HL-60 (cell line): ENCODE results near the gene LRP1B.

ENCODE experiments used
- DNase-seq, 2 experiments: peaks; one replicate each; pipeline ENCODE4 v3.0.0-alpha.2; 2010 to 2020; ENCODE audit warnings: low read depth in 1 of 2, low spot score in 1 of 2
- H3K27ac ChIP-seq: fragments of 250-450 bp; sonication (Bioruptor Pico); replicated peaks from 2 replicates; pipeline ENCODE4 v1.5.1; 2020; ENCODE audit warnings: mild to moderate bottlenecking, moderate library complexity
- H3K27me3 ChIP-seq: fragments of 250-450 bp; sonication (Bioruptor Pico); 2 replicates; pipeline ENCODE4 v1.5.1; 2021; ENCODE audit warnings: mild to moderate bottlenecking, moderate library complexity; ENCODE audit not compliant: insufficient read depth, poor library complexity, severe bottlenecking
- H3K4me3 ChIP-seq: replicated peaks from 2 replicates; pipeline ENCODE4 v1.5.1; 2011; ENCODE audit warnings: mild to moderate bottlenecking, control low read depth, low read length; ENCODE audit not compliant: insufficient read depth
- CTCF ChIP-seq: IDR thresholded peaks from one replicate; pipeline ENCODE4 v1.5.1; 2011; ENCODE audit warnings: low read length, control low read depth, inconsistent platforms; ENCODE audit not compliant: insufficient read depth
- GABPA ChIP-seq: IDR thresholded peaks from 2 replicates; pipeline ENCODE4 v1.6.1; 2012; ENCODE audit warnings: low read depth
- POLR2AphosphoS5 ChIP-seq: IDR thresholded peaks from 2 replicates; pipeline ENCODE4 v1.6.1; 2012; ENCODE audit warnings: low read depth
- REST ChIP-seq: IDR thresholded peaks from 2 replicates; pipeline ENCODE4 v1.6.1; 2012; ENCODE audit warnings: low read depth; ENCODE audit not compliant: insufficient replicate concordance
- SPI1 ChIP-seq: IDR thresholded peaks from 2 replicates; pipeline ENCODE4 v1.6.1; 2012; ENCODE audit warnings: low read depth, mild to moderate bottlenecking, borderline replicate concordance

LRP1B gene

DNA sequence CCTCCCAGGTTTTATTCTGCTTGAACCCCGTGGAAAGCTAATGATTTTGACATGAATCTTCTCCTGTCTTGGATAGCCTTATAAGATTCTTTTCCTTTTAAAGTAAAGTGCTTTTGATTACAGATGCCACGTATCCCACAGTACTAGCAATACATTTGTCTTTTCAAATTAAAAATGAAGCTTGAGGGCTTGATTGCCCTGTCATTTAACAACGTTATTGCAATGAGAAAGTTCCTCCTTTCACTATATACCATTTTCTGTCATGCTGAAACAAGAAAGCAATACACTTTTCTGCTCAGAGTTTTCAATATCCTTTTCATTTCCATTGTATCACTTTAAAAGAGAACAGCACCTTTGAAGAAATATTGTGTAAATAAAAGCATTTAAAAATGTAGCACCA lies 814.7 kb downstream of the LRP1B start:
- Histone ChIP-seq H3K27ac (no peak overlapping the region), H3K27me3 (no peaks in the 10 kb centered on the region), H3K4me3 (no peak overlapping the region)
- no peak for DNase-seq
- no peak for TF ChIP-seq POLR2AphosphoS5
- no peak for TF ChIP-seq GABPA
- TF ChIP-seq REST = no peak
- no peak for TF ChIP-seq CTCF
- no peak for TF ChIP-seq SPI1

DNA sequence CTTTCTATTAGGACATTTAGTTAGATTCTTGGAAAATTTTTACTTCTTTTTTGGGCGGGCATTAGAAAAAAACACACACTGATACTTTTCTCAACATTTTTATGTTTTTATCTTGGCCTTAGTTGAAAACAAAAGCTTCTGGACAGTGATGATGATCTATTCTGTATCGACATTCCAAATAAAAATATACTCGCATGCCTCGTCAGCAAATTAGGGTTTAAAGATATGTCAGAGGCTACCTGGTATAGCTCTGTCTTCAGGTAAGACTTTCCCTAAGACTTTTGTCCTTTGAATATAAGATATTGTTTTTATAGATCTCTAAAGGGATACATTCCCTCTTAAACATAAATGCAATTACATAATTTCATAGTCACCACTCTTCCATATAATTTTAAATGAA lies 816.8 kb downstream of the LRP1B start:
- H3K27ac ChIP-seq = no peak overlapping the region
- H3K27me3 ChIP-seq = no peaks in the 10 kb centered on the region
- DNase-seq = no peak
- H3K4me3 ChIP-seq = no peak overlapping the region
- TF ChIP-seq POLR2AphosphoS5 (no peak), REST (no peak), SPI1 (no peak), CTCF (no peak), GABPA (no peak)

DNA sequence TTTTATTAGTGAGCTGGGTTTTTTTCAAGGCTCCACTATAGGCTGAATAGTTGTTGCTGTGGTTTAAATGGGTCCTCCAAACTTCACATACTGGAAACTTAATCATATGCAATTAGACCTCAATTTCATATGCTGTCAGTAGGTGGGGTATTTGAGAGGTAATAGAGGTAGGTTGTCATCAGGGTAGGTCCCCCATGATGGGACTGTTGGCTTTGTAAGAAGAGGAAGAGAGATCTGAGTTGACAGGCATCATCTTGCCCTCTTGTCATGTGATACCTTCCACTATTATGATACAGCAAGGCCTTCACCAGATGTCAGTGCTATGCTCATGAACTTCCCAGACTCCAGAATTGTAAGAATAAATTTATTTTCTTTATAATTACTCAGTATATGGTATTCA lies 819.4 kb downstream of the LRP1B start:
- no peak for DNase-seq
- Histone ChIP-seq H3K4me3 (no peak overlapping the region), H3K27ac (no peak overlapping the region), H3K27me3 (no peaks in the 10 kb centered on the region)
- TF ChIP-seq POLR2AphosphoS5 (no peak), SPI1 (no peak), GABPA (no peak), CTCF (no peak)

DNA sequence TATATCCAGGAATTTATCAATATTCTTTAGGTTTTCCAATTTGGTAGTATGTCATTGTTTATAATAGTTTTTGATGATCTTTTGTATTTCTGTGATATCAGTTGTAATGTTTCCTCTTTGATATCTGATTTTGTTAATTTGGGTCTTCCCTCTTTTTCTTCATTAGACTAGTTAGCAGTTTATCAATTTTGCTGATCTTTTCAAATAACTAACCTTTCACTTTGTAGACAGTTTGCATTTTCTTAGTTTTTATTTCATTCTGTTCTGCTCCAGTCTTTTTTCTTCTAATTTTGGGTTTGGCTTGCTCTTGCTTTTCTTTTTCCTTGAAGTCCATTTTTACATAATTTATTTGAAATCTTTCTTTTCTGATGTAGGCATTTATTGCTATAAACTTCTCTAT lies 824.4 kb downstream of the LRP1B start:
- Histone ChIP-seq H3K27me3 (no peaks in the 10 kb centered on the region), H3K4me3 (no peak overlapping the region), H3K27ac (no peak overlapping the region)
- DNase-seq = no peak
- TF ChIP-seq REST = no peak
- no peak for TF ChIP-seq GABPA
- no peak for TF ChIP-seq SPI1
